ENCODE measurements around the gene NEMF.

The NEMF gene

DNA sequence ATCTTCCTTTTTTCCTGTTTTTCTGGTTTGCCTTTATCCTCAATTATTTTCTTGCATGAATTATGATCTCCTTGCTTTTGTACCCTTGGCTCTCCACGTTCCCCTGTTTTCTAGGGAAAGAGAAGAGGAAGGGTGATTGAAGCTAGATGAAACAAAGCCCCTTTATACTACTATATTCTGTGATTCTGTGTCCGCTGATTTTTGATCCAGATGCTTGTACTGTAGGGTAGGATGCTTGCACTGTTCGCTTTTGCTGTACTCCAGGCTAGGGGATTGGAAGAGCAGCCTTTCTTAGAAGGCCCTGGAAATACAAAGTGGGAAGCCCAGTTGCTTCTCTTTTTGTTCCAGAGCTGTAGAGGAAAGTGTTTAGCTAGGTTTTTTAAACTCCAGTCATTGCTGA, 119.7 kb downstream of the NEMF start:
- TF ChIP-seq, protein P1, sequence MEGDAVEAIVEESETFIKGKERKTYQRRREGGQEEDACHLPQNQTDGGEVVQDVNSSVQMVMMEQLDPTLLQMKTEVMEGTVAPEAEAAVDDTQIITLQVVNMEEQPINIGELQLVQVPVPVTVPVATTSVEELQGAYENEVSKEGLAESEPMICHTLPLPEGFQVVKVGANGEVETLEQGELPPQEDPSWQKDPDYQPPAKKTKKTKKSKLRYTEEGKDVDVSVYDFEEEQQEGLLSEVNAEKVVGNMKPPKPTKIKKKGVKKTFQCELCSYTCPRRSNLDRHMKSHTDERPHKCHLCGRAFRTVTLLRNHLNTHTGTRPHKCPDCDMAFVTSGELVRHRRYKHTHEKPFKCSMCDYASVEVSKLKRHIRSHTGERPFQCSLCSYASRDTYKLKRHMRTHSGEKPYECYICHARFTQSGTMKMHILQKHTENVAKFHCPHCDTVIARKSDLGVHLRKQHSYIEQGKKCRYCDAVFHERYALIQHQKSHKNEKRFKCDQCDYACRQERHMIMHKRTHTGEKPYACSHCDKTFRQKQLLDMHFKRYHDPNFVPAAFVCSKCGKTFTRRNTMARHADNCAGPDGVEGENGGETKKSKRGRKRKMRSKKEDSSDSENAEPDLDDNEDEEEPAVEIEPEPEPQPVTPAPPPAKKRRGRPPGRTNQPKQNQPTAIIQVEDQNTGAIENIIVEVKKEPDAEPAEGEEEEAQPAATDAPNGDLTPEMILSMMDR (conservative IDR thresholded peaks at IDR 0.05; ENCODE audit: low read depth) = no peak
- ChIA-PET POLR2A (ENCODE audit: low non-redundant PET) (interaction anchor here (0.8 kb wide), 1 partner anchor 258 kb away, joined by 3 read pairs; no protein-coding TSS in a partner anchor), CTCF (no interaction called here)
- DNase-seq (ENCODE audit: low spot score) = no peak
- H3K27ac ChIP-seq = no peak overlapping the region

Measured in RWPE1 (cell line).